Measurements from ENCODE around the gene TMA7. TPM values are rescaled to one million over a fixed set of nuclear protein-coding genes. Genes with fewer than 3 reads are reported as not detected.

The TMA7 gene
- total RNA-seq, 1 donor from 2014 or later, result 251 TPM

DNA sequence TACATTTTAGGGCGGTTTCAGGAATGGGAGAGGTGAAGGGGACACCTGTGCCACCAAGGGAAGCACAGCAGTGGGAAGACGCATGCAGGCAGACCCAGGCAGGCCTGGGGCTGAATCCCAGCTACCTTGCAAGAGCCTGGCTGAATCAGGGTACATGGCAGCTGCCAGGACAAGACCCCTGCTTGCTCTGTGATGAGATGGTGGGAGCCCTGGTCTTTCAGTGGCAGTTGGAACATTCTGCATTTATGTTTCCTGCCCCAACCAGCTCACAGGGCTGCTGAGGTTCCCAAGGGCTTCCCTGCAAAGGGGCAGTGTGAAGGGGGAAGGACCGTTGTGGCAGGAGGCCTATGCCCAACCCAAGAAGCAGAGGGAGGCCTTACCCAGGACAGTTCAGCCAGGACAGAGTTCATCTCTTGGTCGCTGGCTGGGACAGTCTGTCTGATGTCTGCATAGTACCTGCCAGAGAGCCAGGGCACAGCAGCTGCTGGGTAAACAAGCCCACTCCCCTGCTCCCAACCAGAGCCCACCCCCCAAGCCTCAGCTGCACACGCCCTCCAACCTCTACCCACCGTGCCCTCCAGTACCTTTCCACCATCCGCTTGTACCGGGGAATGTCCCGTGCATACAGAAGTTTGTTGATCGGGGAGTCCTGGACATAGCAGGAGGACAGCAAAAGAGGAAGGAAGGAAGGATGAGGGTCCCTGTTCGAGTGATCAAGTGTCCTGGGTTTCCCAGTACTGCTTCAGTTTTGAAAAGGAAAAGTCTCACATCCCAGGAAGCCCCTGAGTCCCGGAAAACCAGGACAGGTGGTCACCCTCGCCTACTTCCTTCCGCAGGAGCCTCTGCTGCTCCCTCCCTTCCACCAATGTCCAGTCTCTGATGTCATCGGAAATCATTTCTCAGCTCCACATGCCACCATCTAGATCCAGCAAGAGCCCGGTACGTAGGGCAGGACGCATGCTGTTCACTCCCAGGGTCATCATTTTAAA, 33.3 kb upstream of the TMA7 start:
- ATAC-seq (no peak), DNase-seq (ENCODE audit: missing footprints) (no peak)
- intact Hi-C loops (cut with DNase I), result no loop called here

DNA sequence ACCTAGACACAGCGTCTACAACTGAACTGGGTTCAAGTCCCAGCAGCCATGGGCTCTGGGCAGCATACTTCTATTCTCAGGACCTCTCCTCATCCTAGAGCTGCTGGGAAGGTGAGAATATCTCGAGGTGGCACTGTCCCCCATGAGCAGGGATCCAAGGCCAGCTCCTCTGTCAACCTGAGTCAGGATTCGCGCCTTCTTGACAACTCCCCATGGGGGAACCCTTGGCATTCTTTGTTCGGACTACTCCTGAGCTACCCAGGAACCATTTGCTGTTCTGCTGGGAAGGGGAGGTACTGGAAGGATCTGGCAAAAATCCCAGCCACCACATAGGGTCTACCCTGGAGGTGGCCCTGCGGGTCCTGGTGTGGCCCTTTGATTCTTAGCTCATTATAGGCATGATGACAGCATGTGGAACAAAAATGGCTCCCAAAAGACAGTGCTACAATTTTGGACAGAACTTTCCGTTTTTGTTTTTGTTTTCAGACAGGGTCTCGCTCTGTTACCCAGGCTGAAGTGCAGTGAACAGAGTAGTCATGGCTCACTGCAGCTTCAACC, 32.4 kb upstream of the TMA7 start:
- no peak for DNase-seq (ENCODE audit: missing footprints)
- ATAC-seq, result no peak
- intact Hi-C loops (cut with DNase I), result no loop called here

DNA sequence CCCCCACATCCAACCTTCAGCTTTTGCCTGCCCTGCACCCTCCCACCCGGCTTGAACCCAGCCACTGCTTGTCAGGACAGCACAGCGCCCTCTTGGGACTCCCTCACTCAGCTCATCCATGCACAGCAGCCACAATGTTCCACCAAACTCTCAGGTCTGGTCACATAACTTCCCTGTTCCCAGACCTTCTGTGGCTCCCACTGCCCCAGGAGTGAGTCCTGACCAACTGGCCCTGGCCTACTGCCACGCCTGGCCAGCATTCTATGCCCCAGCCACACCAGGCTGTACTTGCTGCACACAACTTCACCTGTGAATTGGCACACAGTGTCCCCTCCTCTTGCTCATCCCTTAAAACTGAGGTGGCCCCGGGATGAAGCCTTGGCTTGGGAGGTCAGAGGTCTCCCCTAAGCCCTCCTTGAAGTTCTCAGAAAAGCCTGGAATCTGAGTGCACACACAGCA, 31.2 kb upstream of the TMA7 start:
- ATAC-seq (no peak), DNase-seq (ENCODE audit: missing footprints) (no peak)
- intact Hi-C loops (cut with DNase I), result no loop called here

DNA sequence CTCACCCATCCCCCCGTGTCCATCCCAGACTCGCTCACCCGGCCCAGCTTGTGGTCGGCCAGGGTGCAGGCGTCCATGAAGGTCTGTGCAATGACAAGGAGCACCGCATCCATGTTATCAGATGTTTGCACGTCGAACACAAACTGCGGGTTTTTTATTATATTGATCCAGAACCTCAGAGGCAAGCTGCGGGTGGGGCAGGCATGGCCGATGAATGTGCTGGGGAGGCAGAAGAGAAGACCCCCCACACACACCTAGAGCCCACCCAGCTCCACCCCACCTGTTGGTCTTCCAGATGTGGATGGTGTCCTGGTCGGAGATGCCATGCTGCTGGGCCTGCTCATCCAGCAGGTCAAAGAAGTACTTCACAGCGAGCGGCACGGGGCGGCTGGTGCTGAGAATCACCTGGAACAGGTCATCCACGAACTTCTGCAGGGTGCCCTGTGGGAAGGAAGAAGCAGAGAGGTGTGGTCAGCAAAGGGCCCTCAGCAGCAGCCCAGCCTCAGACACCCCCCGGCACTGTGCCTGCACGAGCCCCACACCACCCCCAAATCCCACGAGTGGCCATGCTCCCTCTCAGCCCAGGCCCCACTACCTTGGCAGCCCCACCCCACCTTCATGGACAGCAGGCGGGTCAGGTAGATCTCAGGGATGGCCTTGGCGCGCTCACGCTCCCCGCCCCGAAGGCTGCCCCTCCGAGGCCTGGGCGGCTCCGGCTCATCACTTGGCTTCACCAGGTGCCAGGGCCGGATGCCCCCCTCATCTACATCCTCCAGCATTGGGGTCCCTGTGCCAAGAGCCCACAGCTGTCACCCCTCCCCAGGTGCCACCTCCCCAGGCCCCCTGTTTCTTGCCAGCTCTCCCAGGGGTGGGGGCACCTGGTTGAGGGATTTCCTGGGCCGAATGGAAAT, 30.5 kb upstream of the TMA7 start:
- intact Hi-C loops (cut with DNase I), result no loop called here
- ATAC-seq (no peak), DNase-seq (ENCODE audit: missing footprints) (no peak)

DNA sequence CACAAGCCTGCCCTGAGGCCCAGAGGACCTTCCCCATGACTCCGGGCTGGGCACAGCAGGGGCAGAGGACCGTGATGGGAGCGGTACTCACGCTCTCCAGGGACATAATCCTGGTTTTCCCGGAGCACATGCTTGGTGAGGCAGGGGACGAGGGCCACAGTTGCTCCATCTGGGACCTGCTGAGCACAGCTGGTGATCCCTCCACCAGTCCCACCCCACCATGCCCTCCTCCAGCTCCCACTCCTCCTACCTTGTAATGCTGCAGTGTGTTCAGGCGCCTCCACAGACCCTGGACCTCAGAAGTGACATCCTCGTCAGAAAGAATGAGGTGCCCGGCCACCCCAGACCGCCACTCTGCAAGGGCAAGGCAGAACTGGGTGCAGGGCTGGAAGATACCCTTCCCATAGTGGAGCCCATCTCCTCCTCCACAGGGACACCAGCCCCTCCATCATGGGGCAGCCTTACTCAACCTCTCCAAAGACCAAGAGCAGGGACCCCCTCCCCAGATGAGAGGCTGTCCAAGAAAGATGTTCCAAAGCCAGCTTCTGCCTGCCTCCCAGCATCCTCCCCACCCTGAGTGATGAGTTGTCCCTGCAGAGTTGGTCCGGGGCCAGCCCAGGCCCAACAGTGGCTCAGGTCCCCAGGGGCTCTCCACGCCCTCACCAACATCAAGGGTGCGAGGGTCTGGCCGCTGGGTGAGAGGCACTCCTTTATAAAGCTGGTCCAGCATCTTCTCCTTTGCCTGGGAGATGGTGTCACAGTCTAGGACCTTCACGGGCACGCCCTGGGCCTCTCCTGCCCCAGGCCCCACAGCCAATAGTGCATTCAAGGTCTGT, 29.6 kb upstream of the TMA7 start:
- intact Hi-C loops (cut with DNase I), result no loop called here
- ATAC-seq (no peak), DNase-seq (ENCODE audit: missing footprints) (peak; percentile 56)

DNA sequence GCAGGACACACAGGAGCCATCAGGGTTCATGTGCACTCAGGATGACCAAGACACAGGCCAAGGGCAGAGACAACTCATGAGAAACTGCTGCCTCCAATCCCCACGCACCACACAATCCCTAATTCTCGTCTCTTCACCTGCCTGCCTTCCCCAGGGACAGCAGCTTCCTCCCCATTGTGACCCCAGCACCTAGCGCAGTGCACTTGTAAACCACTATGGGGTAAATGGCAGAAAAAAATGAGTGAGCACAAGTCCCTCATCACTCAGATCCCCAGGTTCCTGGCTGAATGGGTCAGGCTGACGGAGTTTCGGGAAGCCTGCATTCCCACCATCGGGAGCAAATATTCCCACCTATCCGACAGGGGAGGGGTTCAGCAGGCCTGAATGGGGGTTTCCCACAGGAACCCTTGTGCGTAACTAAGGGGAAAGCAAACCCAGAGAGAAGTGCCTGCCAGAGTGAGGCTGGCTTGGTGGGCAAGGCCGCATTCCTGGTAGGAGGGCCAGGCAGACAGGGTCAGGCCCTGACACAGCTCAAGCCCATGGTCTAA, 28.9 kb upstream of the TMA7 start:
- intact Hi-C loops (cut with DNase I), result no loop called here
- no peak for DNase-seq (ENCODE audit: missing footprints)
- no peak for ATAC-seq

GRCh38 chr3:48411606-48412374, 28.3 kb upstream of the TMA7 start:
- no peak for ATAC-seq
- no peak for DNase-seq (ENCODE audit: missing footprints)
- intact Hi-C loops (cut with DNase I), result no loop called here

GRCh38 chr3:48412375-48413001, 27.6 kb upstream of the TMA7 start:
- ATAC-seq (no peak), DNase-seq (ENCODE audit: missing footprints) (no peak)

GRCh38 chr3:48413086-48413485, 27.0 kb upstream of the TMA7 start:
- DNase-seq (ENCODE audit: missing footprints) (no peak), ATAC-seq (no peak)
- intact Hi-C loops (cut with DNase I), result no loop called here

More at GRCh38 chr3:48412375-48413001, 27.6 kb upstream of the TMA7 start:
- intact Hi-C loops (cut with DNase I), result no loop called here

- ATAC-seq (no peak), DNase-seq (ENCODE audit: missing footprints) (no peak)
- intact Hi-C loops (cut with DNase I), result no loop called here
Measured at GRCh38 chr3:48413611-48414010, 26.4 kb upstream of the TMA7 start.

- intact Hi-C loops (cut with DNase I), result no loop called here
- DNase-seq (ENCODE audit: missing footprints) (peak; percentile 55), ATAC-seq (no peak)
Measured at GRCh38 chr3:48414376-48415250, 25.4 kb upstream of the TMA7 start.

DNA sequence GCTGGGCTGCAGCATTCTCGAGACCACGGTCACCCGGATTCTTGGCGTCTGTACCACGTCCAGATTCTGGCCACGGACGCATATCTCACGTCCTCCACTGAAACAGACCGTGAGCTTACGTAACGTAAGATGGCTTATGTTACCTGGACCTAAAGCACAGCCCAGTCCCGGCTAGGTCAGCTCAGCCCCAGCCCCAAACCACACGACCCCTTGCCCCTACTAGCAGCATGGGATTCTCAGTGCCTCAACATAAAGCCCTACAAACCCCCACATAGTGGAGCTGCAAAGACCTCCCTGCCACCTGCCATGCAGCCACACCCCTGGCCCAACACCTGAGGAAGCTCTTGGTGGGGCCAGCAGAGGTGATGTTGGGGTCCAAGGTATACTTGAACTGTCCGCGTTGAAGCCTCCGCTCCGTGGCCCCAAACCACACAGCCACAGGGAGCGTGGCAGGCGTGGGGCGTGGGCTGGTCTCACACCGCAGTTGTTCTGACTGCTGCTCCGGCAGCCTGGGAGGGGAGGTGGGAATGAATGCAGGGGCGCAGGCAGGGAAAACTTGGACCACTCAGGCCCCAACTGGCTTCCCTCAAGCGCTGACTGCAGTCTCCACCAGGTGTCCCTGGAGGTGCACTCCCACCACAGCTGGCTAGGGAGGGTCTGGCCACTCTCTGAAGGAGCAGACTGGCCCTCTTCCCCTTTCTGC, 24.7 kb upstream of the TMA7 start:
- intact Hi-C loops (cut with DNase I), result no loop called here
- peak; percentile 43 for DNase-seq (ENCODE audit: missing footprints)
- no peak for ATAC-seq

- intact Hi-C loops (cut with DNase I), result no loop called here
- DNase-seq (ENCODE audit: missing footprints) (peak; percentile 55), ATAC-seq (no peak)
Measured at GRCh38 chr3:48416091-48416505, 24.0 kb upstream of the TMA7 start.

GRCh38 chr3:48416546-48416945, 23.5 kb upstream of the TMA7 start:
- no peak for DNase-seq (ENCODE audit: missing footprints)
- intact Hi-C loops (cut with DNase I), result no loop called here
- no peak for ATAC-seq

DNA sequence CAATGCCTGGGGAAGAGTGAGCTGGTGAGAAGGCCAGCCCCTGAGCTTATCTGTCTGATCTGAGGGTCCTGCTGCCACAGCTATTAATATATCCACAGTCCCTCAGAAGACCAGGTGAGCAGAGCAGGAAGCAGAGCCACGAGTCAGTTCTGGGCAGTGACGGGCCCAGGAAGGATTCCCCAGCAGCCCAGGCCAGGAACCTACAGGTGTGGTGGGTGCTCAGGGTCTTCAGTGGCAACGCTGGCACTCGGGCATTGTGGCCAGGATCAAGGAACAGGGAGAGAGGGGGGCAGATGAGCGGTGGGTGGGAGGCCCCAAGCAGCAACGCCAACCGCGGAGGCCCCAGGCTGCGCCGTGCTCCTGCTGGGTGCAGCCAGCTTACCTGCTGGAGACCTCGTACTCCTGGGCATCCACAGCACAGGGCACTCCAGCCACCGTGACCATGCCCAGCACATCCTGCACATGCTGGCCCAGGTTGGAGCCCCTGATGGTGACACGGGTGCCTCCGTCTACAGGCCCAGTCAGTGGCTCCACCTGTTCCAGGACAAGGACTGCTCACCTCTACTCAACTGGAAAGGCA, 22.4 kb upstream of the TMA7 start:
- ATAC-seq (no peak), DNase-seq (ENCODE audit: missing footprints) (no peak)
- intact Hi-C loops (cut with DNase I), result no loop called here
